GM19395 (cell line): ENCODE results near the gene KCP.

Experiments
- ATAC-seq: cut with Tn5 transposase; IDR thresholded peaks from one replicate; pipeline ENCODE4 v1.9.1; 2021; ENCODE audit warnings: mild to moderate bottlenecking, moderate library complexity; ENCODE audit not compliant: unreplicated experiment

KCP gene

GRCh38 chr7:128842674-128843641 lies 67.6 kb downstream of the KCP start:
- no peak for ATAC-seq

GRCh38 chr7:128841921-128842673 lies 68.4 kb downstream of the KCP start:
- ATAC-seq, result no peak

GRCh38 chr7:128841171-128841690 lies 69.3 kb downstream of the KCP start:
- ATAC-seq, result no peak

GRCh38 chr7:128840326-128841170 lies 70.0 kb downstream of the KCP start:
- no peak for ATAC-seq

GRCh38 chr7:128839751-128840177 lies 70.7 kb downstream of the KCP start:
- ATAC-seq, result no peak

- no peak for ATAC-seq
These were observed 71.4 kb downstream of the KCP start for GRCh38 chr7:128838981-128839731.

- no peak for ATAC-seq
These were observed 72.3 kb downstream of the KCP start for GRCh38 chr7:128838109-128838779.

- ATAC-seq, result no peak
These were observed 73.0 kb downstream of the KCP start for GRCh38 chr7:128837521-128837921.

- ATAC-seq, result no peak
These were observed 73.7 kb downstream of the KCP start for GRCh38 chr7:128836729-128837348.

- no peak for ATAC-seq
These were observed 74.5 kb downstream of the KCP start for GRCh38 chr7:128835790-128836641.

- no peak for ATAC-seq
These were observed 75.2 kb downstream of the KCP start for GRCh38 chr7:128835231-128835751.

- ATAC-seq, result no peak
These were observed 76.6 kb downstream of the KCP start for GRCh38 chr7:128833946-128834325.

- ATAC-seq, result no peak
These were observed 77.2 kb downstream of the KCP start for GRCh38 chr7:128833148-128833945.

GRCh38 chr7:128832880-128833147 lies 77.7 kb downstream of the KCP start:
- no peak for ATAC-seq

- no peak for ATAC-seq
These were observed 78.3 kb downstream of the KCP start for GRCh38 chr7:128831994-128832879.
